Activated CD4-positive, CD25-positive, alpha-beta regulatory T cell treated with anti-CD3 and anti-CD28 coated beads, Interleukin-2, amount 50 U/mL, for 24 hours (primary cell): ENCODE measurements around the gene USP7.
"Not testable (repeated sequence)": the region's sequence is repeated elsewhere in the genome, so short reads cannot be mapped to it uniquely, and the experiment has no call there.

Source experiments
- ATAC-seq, 2 donors: fragments of 150-1000 bp; cut with Tn5 transposase; one replicate each; pipeline ENCODE4 v1.10.0; 2021; ENCODE audit warnings: mild to moderate bottlenecking in 1 of 2, moderate library complexity in 1 of 2

The USP7 gene

DNA sequence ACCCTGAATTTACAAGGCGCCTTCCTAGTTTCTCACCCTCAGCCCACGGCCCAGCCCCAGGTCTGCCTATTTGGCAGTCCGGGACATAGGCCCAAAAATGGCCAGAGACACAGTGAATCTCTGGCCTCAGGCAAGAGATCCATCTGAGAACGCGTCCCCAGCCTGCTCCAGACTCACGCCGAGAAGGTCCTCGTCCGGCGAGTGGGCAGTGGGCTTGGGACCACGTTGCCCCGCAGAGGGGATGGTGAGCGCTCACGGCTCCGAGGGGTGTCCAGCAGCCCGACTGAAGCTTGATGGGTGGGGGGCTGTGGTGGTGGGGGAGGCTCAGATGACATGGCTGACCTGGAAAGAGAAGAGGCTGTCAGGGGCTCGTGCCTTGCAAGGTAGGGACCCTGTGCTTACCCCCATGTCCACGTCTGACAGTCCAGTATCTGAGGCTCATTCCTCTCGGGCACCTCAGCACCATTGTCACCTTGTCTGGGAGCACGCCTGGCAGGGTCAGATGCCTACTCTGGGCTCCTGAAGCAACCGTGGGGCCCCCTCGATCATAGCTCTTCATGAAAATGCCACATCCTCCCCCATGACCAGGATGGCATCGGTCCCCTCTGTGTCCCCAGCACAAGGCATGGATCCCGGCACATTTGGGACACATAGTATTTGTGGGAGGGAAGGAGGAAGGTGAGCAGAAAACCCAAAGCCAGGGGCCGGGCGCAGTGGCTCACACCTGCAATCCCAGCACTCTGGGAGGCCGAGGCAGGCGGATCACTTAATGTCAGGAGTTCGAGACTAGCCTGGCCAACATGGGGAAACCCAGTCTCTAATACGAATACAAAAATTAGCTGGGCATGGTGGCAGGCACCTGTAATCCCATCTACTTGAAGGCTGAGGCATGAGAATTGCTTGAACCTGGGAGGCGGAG is 104.5 kb downstream of the USP7 start:
- no peak for ATAC-seq

GRCh38 chr16:8855972-8856371 is 107.7 kb downstream of the USP7 start:
- ATAC-seq, result no peak

- no peak for ATAC-seq
Measured at GRCh38 chr16:8855051-8855786, 108.5 kb downstream of the USP7 start.

- no peak for ATAC-seq
Measured at GRCh38 chr16:8854298-8854948, 109.3 kb downstream of the USP7 start.

DNA sequence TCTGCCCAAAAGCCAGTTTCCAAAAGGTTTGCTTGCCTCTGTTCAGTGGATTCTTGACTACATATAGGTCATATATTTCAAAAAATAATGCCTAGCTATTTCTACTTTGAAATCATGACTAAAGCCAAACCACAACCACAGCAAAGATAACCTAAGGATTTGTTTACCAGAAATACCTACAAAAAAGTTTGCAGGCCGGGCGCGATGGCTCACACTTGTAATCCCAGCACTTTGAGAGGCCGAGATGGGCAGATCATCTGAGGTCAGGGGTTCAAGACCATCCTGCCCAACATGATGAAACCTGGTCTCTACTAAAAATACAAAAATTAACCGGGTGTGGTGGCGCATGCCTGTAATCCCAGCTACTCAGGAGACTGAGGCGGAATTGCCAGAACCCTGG is 110.1 kb downstream of the USP7 start:
- no peak for ATAC-seq

GRCh38 chr16:8853150-8853549 is 110.6 kb downstream of the USP7 start:
- no peak for ATAC-seq

DNA sequence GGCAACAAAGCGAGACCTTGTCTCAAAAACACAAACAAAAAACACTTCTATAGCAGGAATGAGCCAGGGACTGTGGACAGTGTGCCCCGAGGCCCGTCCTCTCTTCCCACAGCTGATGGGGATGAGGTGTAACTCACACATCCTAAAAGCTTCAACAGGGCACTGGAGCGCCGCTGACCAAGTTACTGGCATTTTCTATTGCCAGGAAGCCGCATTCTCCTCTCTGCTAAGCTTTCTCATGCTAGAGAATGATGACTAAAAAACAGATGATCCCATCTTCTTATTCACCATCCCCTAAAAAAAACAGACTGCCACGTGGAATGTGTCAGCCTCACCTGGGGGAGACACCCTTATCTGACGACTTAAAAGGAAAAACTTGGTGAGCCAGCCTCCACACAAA is 111.2 kb downstream of the USP7 start:
- ATAC-seq, result no peak

DNA sequence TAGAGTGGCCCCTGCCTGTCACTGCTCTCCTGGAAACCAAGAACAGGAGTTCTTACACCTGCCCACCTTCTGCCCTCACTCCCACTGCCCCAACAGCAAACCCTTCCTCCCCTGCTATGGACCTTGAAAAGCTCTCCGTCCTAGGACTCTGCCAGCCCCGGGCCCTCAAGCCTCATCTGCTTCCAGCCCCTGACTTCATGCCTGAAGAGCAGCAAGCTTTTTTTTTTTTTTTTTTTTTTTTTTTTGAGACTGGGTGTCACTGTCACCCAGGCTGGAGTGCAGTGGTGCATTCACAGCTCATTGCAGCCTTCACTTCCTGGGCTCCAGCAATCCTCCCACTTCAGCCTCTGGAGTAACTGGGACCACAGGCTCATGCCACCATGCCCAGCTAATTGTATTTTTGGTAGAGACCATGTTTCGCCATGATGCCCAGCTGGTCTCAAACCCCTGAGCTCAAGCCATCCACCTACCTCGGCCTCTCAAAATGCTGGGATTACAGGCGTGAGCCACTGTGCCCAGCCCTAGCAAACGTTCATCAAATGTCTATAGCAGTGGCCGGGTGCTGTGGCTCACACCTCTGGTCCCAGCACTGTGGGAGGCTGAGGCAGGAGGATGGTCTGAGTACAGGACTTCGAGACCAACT is 111.8 kb downstream of the USP7 start:
- no peak for ATAC-seq

DNA sequence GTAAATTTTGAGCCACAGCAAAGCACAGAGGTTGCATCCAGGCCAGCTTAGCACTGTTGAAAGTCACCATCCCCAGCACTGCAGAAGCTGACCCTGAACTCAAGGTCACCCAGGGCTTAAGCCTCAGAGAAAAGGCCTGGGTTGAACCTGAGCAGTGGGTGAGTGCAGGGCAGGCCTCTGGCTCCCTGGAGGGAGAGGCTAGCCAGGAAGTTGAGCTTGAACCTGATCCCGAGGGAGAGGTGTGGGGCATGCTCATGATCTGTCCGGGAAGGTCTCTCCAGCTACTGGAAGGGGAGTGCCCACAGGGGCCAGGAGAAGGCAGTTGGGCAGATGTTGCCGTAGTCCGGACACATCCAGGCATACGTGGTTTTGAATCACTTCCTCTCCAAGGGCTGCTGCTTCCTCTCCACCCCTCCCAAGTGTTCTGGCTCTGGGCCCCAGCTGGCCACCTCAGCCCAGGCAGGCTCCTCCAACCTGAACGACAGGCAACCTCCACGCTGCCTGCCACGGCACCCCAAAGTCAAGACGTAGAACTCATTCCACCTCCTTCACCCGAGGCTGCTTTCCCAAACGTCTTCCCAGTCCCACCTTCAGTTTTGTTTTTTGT is 113.3 kb downstream of the USP7 start:
- ATAC-seq, result no peak

DNA sequence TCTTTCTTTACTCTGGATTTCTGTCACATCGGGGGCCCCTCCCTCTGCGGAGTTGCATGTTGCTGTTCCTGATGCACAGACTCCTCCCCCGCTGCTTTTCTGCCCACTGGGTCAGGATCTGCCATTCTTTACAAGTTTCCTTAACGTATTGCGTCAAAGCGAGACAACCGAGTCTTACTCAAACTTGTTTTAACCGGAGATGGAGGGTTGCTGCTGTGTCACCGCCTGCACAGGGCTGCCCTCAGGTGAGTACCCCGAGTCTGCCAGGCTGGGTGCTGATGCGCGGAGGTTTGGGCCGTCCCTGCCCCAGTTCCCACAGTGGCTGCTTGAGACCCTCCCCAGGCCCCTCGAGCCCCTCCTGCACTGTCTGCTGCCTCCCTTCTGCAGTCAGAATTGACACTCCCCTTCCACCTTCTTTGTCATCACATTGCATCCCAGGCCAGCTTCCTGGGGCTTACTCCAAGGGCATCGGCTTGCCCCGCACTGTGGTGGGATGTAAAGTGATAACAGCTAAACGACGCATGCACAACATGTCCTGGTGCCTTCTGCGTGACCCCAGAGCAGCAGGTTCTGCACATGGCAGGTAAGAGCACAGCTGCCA is 114.2 kb downstream of the USP7 start:
- no peak for ATAC-seq

DNA sequence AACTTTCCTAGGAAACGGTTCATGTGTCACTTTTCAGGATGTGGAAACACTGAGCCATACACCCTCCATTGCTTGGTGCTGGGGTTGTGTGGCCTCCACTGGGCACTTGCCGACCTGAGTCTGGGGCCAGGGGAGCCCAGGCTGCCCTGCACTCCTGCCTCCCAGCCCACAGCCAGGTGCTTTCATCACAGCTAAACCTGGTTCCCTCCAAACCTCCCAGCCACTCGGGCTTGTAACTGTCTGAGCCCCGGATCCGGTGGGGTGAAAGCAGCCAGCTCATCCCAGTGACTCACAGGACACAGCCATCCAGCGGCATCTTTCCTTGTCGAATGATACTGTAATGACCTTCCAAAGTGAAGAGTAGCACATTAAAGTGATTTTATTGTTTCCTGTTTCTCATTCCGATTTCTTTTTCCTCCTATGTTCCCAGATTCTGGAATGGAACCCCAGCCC is 114.7 kb downstream of the USP7 start:
- no peak for ATAC-seq

DNA sequence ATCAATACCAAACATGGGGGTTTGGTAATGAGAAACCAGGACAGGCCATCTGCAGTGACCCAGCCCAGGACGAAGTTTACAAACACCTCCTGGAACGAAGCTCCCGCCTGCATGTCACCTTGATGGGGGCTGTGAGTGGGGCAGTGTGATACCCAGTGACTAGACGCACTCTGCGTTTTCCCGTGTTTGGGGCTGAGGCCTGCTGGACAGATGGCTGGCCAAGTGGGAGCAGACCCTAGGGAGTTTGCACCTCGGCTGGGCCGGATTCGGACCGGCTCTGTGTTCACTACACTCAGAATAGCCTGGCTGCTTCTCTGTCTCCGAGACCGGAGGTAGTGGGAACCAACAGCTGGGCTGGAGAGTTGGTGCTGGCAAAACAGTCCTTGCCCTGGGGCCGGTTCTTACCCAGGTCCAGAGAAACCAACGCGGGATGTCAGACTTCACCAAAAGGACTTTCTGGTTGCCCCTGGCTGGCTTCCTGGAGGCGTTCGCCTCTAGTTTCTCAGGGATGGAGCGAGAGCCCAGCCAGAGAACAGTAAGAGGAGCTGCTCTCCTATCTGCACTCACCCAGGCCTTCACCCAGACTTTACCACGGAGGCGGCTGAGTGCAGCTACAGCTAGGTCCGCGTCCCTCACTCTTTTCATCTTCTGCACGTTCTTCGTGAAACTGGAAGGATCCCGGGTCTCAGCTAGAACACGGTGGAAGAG is 115.3 kb downstream of the USP7 start:
- ATAC-seq, result no peak

- no peak for ATAC-seq
Measured at GRCh38 chr16:8847623-8848022, 116.1 kb downstream of the USP7 start.

DNA sequence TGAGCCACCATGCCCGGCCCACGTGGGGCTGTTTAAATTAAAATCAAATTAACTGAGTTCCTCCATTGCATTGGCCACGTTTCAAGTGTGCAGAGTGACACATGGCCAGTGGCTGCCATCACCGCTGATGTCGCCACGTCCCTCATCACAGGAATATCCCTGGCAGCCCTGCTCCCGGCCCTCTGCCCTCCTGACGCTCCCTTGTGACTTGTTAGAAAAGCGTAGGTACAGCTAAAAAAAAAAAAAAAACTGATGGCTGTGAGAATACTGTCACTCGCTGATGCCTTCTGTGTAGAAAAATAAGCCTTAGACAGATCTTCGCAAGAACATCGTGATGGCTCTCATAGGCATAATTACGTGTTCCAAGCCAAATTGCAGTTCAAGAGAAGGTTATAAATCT is 116.6 kb downstream of the USP7 start:
- ATAC-seq, result no peak

GRCh38 chr16:8846401-8846932 is 117.2 kb downstream of the USP7 start:
- no peak for ATAC-seq

DNA sequence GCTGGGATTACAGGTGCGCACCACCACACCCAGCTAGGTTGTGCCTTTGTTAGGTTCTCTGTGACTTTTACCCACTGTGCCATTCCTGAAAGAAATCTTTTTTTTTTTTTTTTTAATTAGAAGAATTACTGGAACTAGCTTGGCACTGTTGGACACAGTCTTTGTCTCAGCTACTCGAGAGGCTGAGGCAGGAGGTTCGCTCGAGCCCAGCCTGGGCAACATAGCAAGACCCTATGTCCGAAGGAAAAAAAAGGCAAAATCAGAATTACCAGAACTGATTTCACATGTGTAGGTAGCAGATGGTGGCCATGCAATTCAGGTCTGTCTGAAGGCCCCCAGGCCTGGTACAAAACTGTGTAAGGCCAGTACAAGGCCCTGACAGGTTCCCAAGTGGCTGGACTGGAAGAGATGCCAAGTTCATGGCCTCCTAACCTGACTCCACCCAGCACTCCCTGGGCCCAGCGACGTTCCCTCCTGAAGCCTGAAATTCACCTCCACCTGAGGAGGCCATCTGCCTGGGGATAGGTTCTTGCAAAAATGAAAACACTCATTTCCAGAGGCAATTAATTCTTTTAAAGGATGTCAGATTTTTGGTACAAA is 117.9 kb downstream of the USP7 start:
- no peak for ATAC-seq

GRCh38 chr16:8843296-8843695 is 120.4 kb downstream of the USP7 start:
- not testable (repeated sequence) for ATAC-seq
